H1 (cell line): ENCODE results near the gene NAV3. TPM values are rescaled to one million over a fixed set of nuclear protein-coding genes. Genes with fewer than 3 reads are reported as not detected.
"Not testable (repeated sequence)": the region's sequence is repeated elsewhere in the genome, so short reads cannot be mapped to it uniquely, and the experiment has no call there.

Experiments
- CTCF ChIA-PET: fragments of 300-600 bp; sonication (Branson Sonifier 250); formaldehyde crosslinking; loops from one replicate; lab custom pipeline; 2021; ENCODE audit not compliant: partially characterized antibody; lab: Charles Lee
- POLR2A ChIA-PET: fragments of 300-600 bp; sonication (Branson Sonifier 250); formaldehyde crosslinking; loops from one replicate; lab custom pipeline; 2021; ENCODE audit warnings: inconsistent platforms; ENCODE audit not compliant: partially characterized antibody; lab: Charles Lee
- DNase-seq, 2 experiments: peaks; one replicate each; pipeline versions ENCODE4 v3.0.0 to v3.0.0-alpha.2; 2010 to 2022; ENCODE audit warnings: low spot score in 2 of 2, low read depth in 1 of 2, mixed read lengths in 1 of 2
- FAIRE-seq: peaks from 2 replicates; lab custom pipeline; 2011; peaks lifted over from hg19 to GRCh38; lab: Jason Lieb, UNC
- H2AFZ ChIP-seq: 2 replicates; pipeline ENCODE4 v1.8.1; 2012; ENCODE audit warnings: low read length, inconsistent platforms
- H2AK5ac ChIP-seq: 2 replicates; pipeline ENCODE4 v1.6.1; 2013; ENCODE audit warnings: low read depth, low read length
- H2BK120ac ChIP-seq: replicated peaks from 2 replicates; pipeline ENCODE3; 2013; ENCODE audit warnings: low read depth, low read length, inconsistent platforms
- H2BK12ac ChIP-seq: 2 replicates; pipeline ENCODE4 v1.6.1; 2013; ENCODE audit warnings: low read depth, low read length
- H2BK15ac ChIP-seq: 2 replicates; pipeline ENCODE4 v1.6.1; 2013; ENCODE audit warnings: low read length
- H2BK20ac ChIP-seq: 2 replicates; pipeline ENCODE4 v1.6.1; 2013; ENCODE audit warnings: low read length
- H2BK5ac ChIP-seq: 2 replicates; pipeline ENCODE4 v1.6.1; 2013; ENCODE audit warnings: low read depth, low read length
- H3K14ac ChIP-seq: 2 replicates; pipeline ENCODE4 v1.6.1; 2013; ENCODE audit warnings: inconsistent platforms; ENCODE audit not compliant: insufficient read length
- H3K18ac ChIP-seq: 2 replicates; pipeline ENCODE4 v1.6.1; 2013; ENCODE audit warnings: low read length; ENCODE audit errors: extremely low read depth
- H3K23ac ChIP-seq: 2 replicates; pipeline ENCODE4 v1.6.1; 2013; ENCODE audit warnings: inconsistent platforms; ENCODE audit not compliant: insufficient read length
- H3K23me2 ChIP-seq: 2 replicates; pipeline ENCODE4 v1.6.1; 2013; ENCODE audit warnings: low read depth, low read length
- H3K27ac ChIP-seq: 2 replicates; pipeline ENCODE4 v1.6.1; 2011; ENCODE audit warnings: low read depth, low read length, inconsistent platforms
- H3K27me3 ChIP-seq, 4 experiments: replicated peaks in 1 of 4; 1 replicate in 1 of 4; 2 replicates in 3 of 4; pipeline versions ENCODE4 v1.6.1 to v1.8.1; 2011 to 2013; ENCODE audit warnings: low read length in 3 of 4, mild to moderate bottlenecking in 3 of 4, inconsistent platforms in 2 of 4, mixed read lengths in 2 of 4, moderate library complexity in 1 of 4; ENCODE audit not compliant: control insufficient read depth in 3 of 4, insufficient read depth in 3 of 4; ENCODE audit errors: extremely low read depth in 1 of 4
- H3K36me3 ChIP-seq, 4 experiments: 2 replicates each; pipeline versions ENCODE4 v1.6.1 to v1.8.1; 2011 to 2013; ENCODE audit warnings: mild to moderate bottlenecking in 4 of 4, low read length in 3 of 4, moderate library complexity in 2 of 4, control low read depth in 1 of 4, inconsistent platforms in 1 of 4; ENCODE audit not compliant: insufficient read depth in 4 of 4, control insufficient read depth in 2 of 4
- H3K4ac ChIP-seq: replicated peaks from 2 replicates; pipeline ENCODE3; 2013; ENCODE audit warnings: low read length, low read depth, mixed read lengths, inconsistent platforms; ENCODE audit not compliant: insufficient read length
- H3K4me1 ChIP-seq, 4 experiments: replicated peaks in 1 of 4; 1 replicate in 1 of 4; 2 replicates in 3 of 4; pipeline versions ENCODE4 v1.6.1 to v1.8.1; 2011 to 2013; ENCODE audit warnings: low read length in 3 of 4, inconsistent platforms in 2 of 4, mixed read lengths in 1 of 4; ENCODE audit not compliant: insufficient read depth in 4 of 4, control insufficient read depth in 3 of 4
- H3K4me2 ChIP-seq, 2 experiments: 2 replicates each; pipeline versions ENCODE4 v1.6.1 to v1.8.1; 2011 to 2013; ENCODE audit warnings: low read depth in 2 of 2, low read length in 2 of 2, control low read depth in 1 of 2, inconsistent platforms in 1 of 2, mild to moderate bottlenecking in 1 of 2; ENCODE audit not compliant: insufficient read depth in 1 of 2
- H3K4me3 ChIP-seq, 4 experiments: fragments of 200-600, 300-600 bp in 1 of 4; sonication (generic), shearing (Covaris generic), sonication (Bioruptor Twin) in 1 of 4; 2 replicates each; pipeline versions ENCODE4 v1.5.1 to v1.8.1; 2011 to 2016; ENCODE audit warnings: low read length in 4 of 4, low read depth in 3 of 4, control low read depth in 2 of 4, inconsistent platforms in 2 of 4, mild to moderate bottlenecking in 2 of 4, mixed read lengths in 1 of 4, moderate library complexity in 1 of 4; ENCODE audit not compliant: insufficient read depth in 2 of 4; ENCODE audit errors: extremely low read depth in 1 of 4
- H3K56ac ChIP-seq: replicated peaks from 2 replicates; pipeline ENCODE3; 2013; ENCODE audit warnings: low read depth, mild to moderate bottlenecking, mixed read lengths, low read length, inconsistent platforms; ENCODE audit not compliant: insufficient read length
- H3K79me1 ChIP-seq: 2 replicates; pipeline ENCODE4 v1.6.1; 2013; ENCODE audit warnings: low read depth, low read length, control low read depth
- H3K79me2 ChIP-seq, 2 experiments: 2 replicates each; pipeline versions ENCODE4 v1.6.1 to v1.8.1; 2012 to 2013; ENCODE audit warnings: low read length in 2 of 2, mild to moderate bottlenecking in 2 of 2, inconsistent platforms in 1 of 2; ENCODE audit not compliant: insufficient read depth in 2 of 2, control insufficient read depth in 1 of 2
- H3K9ac ChIP-seq, 4 experiments: replicated peaks in 1 of 4; 1 replicate in 1 of 4; 2 replicates in 3 of 4; pipeline versions ENCODE4 v1.6.1 to v1.8.1; 2011 to 2013; ENCODE audit warnings: low read depth in 3 of 4, low read length in 3 of 4, control low read depth in 2 of 4, mild to moderate bottlenecking in 2 of 4, moderate library complexity in 2 of 4, inconsistent platforms in 1 of 4; ENCODE audit errors: extremely low read depth in 1 of 4
- H3K9me3 ChIP-seq, 2 experiments: 2 replicates each; pipeline versions ENCODE4 v1.6.1 to v1.8.1; 2012 to 2013; ENCODE audit warnings: mild to moderate bottlenecking in 2 of 2, moderate library complexity in 2 of 2, control low read depth in 1 of 2, inconsistent platforms in 1 of 2, low read depth in 1 of 2, low read length in 1 of 2, mixed read lengths in 1 of 2; ENCODE audit not compliant: insufficient read depth in 2 of 2
- H4K20me1 ChIP-seq, 2 experiments: replicated peaks in 1 of 2; 2 replicates each; pipeline versions ENCODE3 to v1.8.1; 2011 to 2013; ENCODE audit warnings: inconsistent platforms in 2 of 2, low read length in 2 of 2, mild to moderate bottlenecking in 1 of 2; ENCODE audit not compliant: insufficient read depth in 2 of 2, control insufficient read depth in 1 of 2
- H4K5ac ChIP-seq: 2 replicates; pipeline ENCODE4 v1.6.1; 2013; ENCODE audit warnings: low read length, low read depth, mixed read lengths, inconsistent platforms; ENCODE audit not compliant: insufficient read length
- H4K8ac ChIP-seq: 2 replicates; pipeline ENCODE4 v1.8.0; 2013; ENCODE audit warnings: mild to moderate bottlenecking, moderate library complexity, low read length, inconsistent platforms; ENCODE audit not compliant: insufficient read depth; ENCODE audit errors: extremely low read depth
- H4K91ac ChIP-seq: replicated peaks from 2 replicates; pipeline ENCODE3; 2013; ENCODE audit warnings: low read length, mixed read lengths, inconsistent platforms; ENCODE audit not compliant: insufficient read length
- KDM5A ChIP-seq: fragments of 200-600 bp; IDR thresholded peaks from 2 replicates; pipeline ENCODE4 v1.7.1; 2012; ENCODE audit warnings: mild to moderate bottlenecking, low read length, inconsistent platforms, mixed read lengths
- RAD21 ChIP-seq, 2 experiments: IDR thresholded peaks in 1 of 2; conservative IDR thresholded peaks in 1 of 2; 2 replicates each; pipeline ENCODE4 v1.6.1; 2011; ENCODE audit warnings: low read depth in 2 of 2, low read length in 2 of 2, improper control_type of control experiment in 1 of 2, inconsistent platforms in 1 of 2, mild to moderate bottlenecking in 1 of 2, moderate library complexity in 1 of 2
- WGBS, 2 experiments: shearing (Covaris generic) in 1 of 2; methylation state at CpG; one replicate each; pipeline versions ENCODE4 v1.1.6 to v1.1.7; 2013 to 2015; ENCODE audit warnings: low lambda C conversion rate in 2 of 2, mixed read lengths in 2 of 2, inconsistent platforms in 1 of 2, low coverage in 1 of 2, missing lambda C conversion rate in 1 of 2; ENCODE audit not compliant: insufficient replicate concordance in 2 of 2, insufficient coverage in 1 of 2, insufficient read length in 1 of 2; ENCODE audit errors: extremely low coverage in 1 of 2, missing lambda C conversion rate in 1 of 2; 5-methylcytosine and 5-hydroxymethylcytosine counted together
- polyA plus RNA-seq, 7 experiments: library from polyadenylated mRNA; depleted of rRNA in 3 of 7; stranded (reverse) in 5 of 7; unstranded in 2 of 7; fragments of >200 nt in 5 of 7; fragments of 200-250 nt in 2 of 7; gene quantifications; 1 replicate in 5 of 7; 2 replicates in 1 of 7; 4 replicates in 1 of 7; pipeline versions ENCODE4 v1.2.1 to v1.2.3, GENCODE V29; 2011 to 2013; ENCODE audit warnings: missing spikeins in 2 of 7, mixed read lengths in 2 of 7
- total RNA-seq: library from RNA; stranded (reverse); fragmentation: NEBNext Ultra II Directional; extraction: Animal tissue kit (Norgen Biotek cat#: 25700); gene quantifications from 2 replicates; pipeline ENCODE4 v1.2.1, GENCODE V29; 2021

The NAV3 gene
- total and polyA plus RNA-seq, 2 of the 8 experiments (the other 6 are each of a cell fraction or from before 2014, with no cell fraction given): 0.47 to 5.0 TPM

GRCh38 chr12:78101946-78102635, 271.4 kb downstream of the NAV3 start (continued):
- no peak for TF ChIP-seq KDM5A
- TF ChIP-seq RAD21 (IDR thresholded peaks at IDR 0.05 in 1 of 2, conservative IDR thresholded peaks at IDR 0.05 in 1 of 2; ENCODE audit: low read depth in 2 of 2, low read length in 2 of 2): no peak; a peak in 1 of 4 replicates

- H3K27ac ChIP-seq, H3K79me2 ChIP-seq, H3K18ac ChIP-seq, H3K4me3 ChIP-seq, H3K79me1 ChIP-seq, H4K5ac ChIP-seq, H2BK5ac ChIP-seq, H3K4me1 ChIP-seq, H3K36me3 ChIP-seq, H3K9ac ChIP-seq, H2AFZ ChIP-seq, H3K9me3 ChIP-seq, H3K4ac ChIP-seq, H3K4me2 ChIP-seq, H2BK120ac ChIP-seq, DNase-seq, H4K20me1 ChIP-seq, H3K27me3 ChIP-seq, H3K23me2 ChIP-seq, H3K23ac ChIP-seq, H2BK12ac ChIP-seq, FAIRE-seq, H2BK15ac ChIP-seq, H3K56ac ChIP-seq, H4K8ac ChIP-seq, H2AK5ac ChIP-seq, POLR2A ChIA-PET, H3K14ac ChIP-seq, H4K91ac ChIP-seq, H2BK20ac ChIP-seq: not testable (repeated sequence)
- CTCF ChIA-PET: interaction anchor here (1.0 to 1.4 kb wide), 5 partner anchors 9 to 1001 kb away, joined by 3 to 6 read pairs (median 5); no protein-coding TSS in a partner anchor
- WGBS, 2 experiments: 100% methylated on average over 2 of the region's 2 CpGs; no CpG with 5 or more reads in 1 of the 2 experiments
Observed at GRCh38 chr12:78102801-78103200, 272.1 kb downstream of the NAV3 start.
